ENCODE measurements around the gene TNKS1BP1.
A peak's percentile ranks its signal among the peaks of the same experiment; 100 is the strongest.
"Not testable (repeated sequence)": the region's sequence is repeated elsewhere in the genome, so short reads cannot be mapped to it uniquely, and the experiment has no call there.

Gene TNKS1BP1

GRCh38 chr11:57356268-57356667 lies 31.5 kb upstream of the TNKS1BP1 start:
- peak in 16 of 58 donors; percentile 5 to 56 (median 14) for DNase-seq

- DNase-seq = no peak
Observed at GRCh38 chr11:57354699-57355098, 29.9 kb upstream of the TNKS1BP1 start.

GRCh38 chr11:57353852-57354251 lies 29.1 kb upstream of the TNKS1BP1 start:
- DNase-seq = no peak

- DNase-seq = peak in 1 of 58 donors; percentile 21
Observed at GRCh38 chr11:57353446-57353845, 28.7 kb upstream of the TNKS1BP1 start.

GRCh38 chr11:57353036-57353435 lies 28.3 kb upstream of the TNKS1BP1 start:
- DNase-seq = no peak

GRCh38 chr11:57349491-57350274 lies 24.9 kb upstream of the TNKS1BP1 start:
- peak in 42 of 58 donors; percentile 6 to 70 (median 34) for DNase-seq

- DNase-seq = no peak
Observed at GRCh38 chr11:57348636-57349313, 24.0 kb upstream of the TNKS1BP1 start.

- no peak for DNase-seq
Observed at GRCh38 chr11:57348052-57348451, 23.3 kb upstream of the TNKS1BP1 start.

GRCh38 chr11:57347336-57347735 lies 22.6 kb upstream of the TNKS1BP1 start:
- DNase-seq = no peak

- DNase-seq = peak in 48 of 58 donors; percentile 12 to 78 (median 40)
Observed at GRCh38 chr11:57345555-57346211, 20.9 kb upstream of the TNKS1BP1 start.

GRCh38 chr11:57344826-57345225 lies 20.1 kb upstream of the TNKS1BP1 start:
- no peak for DNase-seq

- no peak for DNase-seq
Observed at GRCh38 chr11:57343825-57344224, 19.1 kb upstream of the TNKS1BP1 start.

GRCh38 chr11:57342702-57343101 lies 17.9 kb upstream of the TNKS1BP1 start:
- peak in 2 of 58 donors; percentile 11 to 30 for DNase-seq

GRCh38 chr11:57341250-57341808 lies 16.6 kb upstream of the TNKS1BP1 start:
- no peak for DNase-seq

GRCh38 chr11:57340039-57340615 lies 15.4 kb upstream of the TNKS1BP1 start:
- DNase-seq = no peak

- no peak for DNase-seq
Observed at GRCh38 chr11:57339328-57339727, 14.6 kb upstream of the TNKS1BP1 start.

GRCh38 chr11:57338142-57338541 lies 13.4 kb upstream of the TNKS1BP1 start, which contains the start of gene P2RX3:
TSS of gene P2RX3 (plus strand) at chr11:57338352. CDS start at chr11:57338551, 199 bp downstream.
- DNase-seq = no peak

- not testable (repeated sequence) for DNase-seq
Observed at GRCh38 chr11:57336856-57337255, 12.1 kb upstream of the TNKS1BP1 start.

GRCh38 chr11:57336111-57336666 lies 11.4 kb upstream of the TNKS1BP1 start:
- no peak for DNase-seq

GRCh38 chr11:57335343-57336110 lies 10.8 kb upstream of the TNKS1BP1 start, which contains the start of gene SSRP1:
TSS of gene SSRP1 (minus strand) at chr11:57335892. CDS start at chr11:57335121, 771 bp downstream.
- peak; percentile 29 to 94 (median 82) for DNase-seq
